Measurements from ENCODE around the gene BACE1-AS.
"Not testable (repeated sequence)": the region's sequence is repeated elsewhere in the genome, so short reads cannot be mapped to it uniquely, and the experiment has no call there.

Gene BACE1-AS

GRCh38 chr11:117272175-117272574, 19.0 kb upstream of the BACE1-AS start:
- H2BK12ac ChIP-seq (ENCODE audit: low read length); H2BK15ac ChIP-seq (ENCODE audit: low read length); H3K4me2 ChIP-seq (ENCODE audit: insufficient read depth, low read length, poor library complexity, severe bottlenecking); H2AFZ ChIP-seq (ENCODE audit: low read length); H3K4ac ChIP-seq (ENCODE audit: low read length); H2AK5ac ChIP-seq (ENCODE audit: low read depth, low read length); H3K14ac ChIP-seq (ENCODE audit: low read length); H3K23ac ChIP-seq (ENCODE audit: low read depth, low read length, poor library complexity); H3K9ac ChIP-seq (ENCODE audit: low read depth, low read length, poor library complexity); H2BK5ac ChIP-seq (ENCODE audit: low read length); H3K27me3 ChIP-seq (ENCODE audit: control insufficient read depth in 3 of 3, insufficient read depth in 3 of 3, low read depth in 1 of 3, low read length in 3 of 3); H3K27ac ChIP-seq (replicated peaks; ENCODE audit: low read length); H4K8ac ChIP-seq (ENCODE audit: low read depth, low read length); DNase-seq (ENCODE audit: low spot score); H3K9me3 ChIP-seq (replicated peaks in 1 of 2; ENCODE audit: control insufficient read depth in 2 of 2, insufficient read depth in 1 of 2, low read depth in 1 of 2, low read length in 2 of 2); H3K18ac ChIP-seq (ENCODE audit: low read length); H2BK120ac ChIP-seq (ENCODE audit: low read depth, low read length); H3K4me3 ChIP-seq (ENCODE audit: low read length in 2 of 2); H3K4me1 ChIP-seq (ENCODE audit: control insufficient read depth in 2 of 2, insufficient read depth in 1 of 2, low read depth in 1 of 2, low read length in 2 of 2); H4K91ac ChIP-seq (ENCODE audit: low read depth, low read length, poor library complexity); H3K79me1 ChIP-seq (ENCODE audit: low read depth, low read length): not testable (repeated sequence)
- peaks cover 2 to 61% of the 10 kb centered on the region in 2 donors for H3K36me3 ChIP-seq (replicated peaks in 1 of 2; ENCODE audit: control insufficient read depth in 2 of 2, insufficient read depth in 2 of 2, low read length in 2 of 2)
- WGBS, 2 donors (ENCODE audit: extremely low coverage in 2 of 2, insufficient read length in 2 of 2, insufficient replicate concordance in 1 of 2) = no CpG with 5 or more reads among the region's 5 CpGs

DNA sequence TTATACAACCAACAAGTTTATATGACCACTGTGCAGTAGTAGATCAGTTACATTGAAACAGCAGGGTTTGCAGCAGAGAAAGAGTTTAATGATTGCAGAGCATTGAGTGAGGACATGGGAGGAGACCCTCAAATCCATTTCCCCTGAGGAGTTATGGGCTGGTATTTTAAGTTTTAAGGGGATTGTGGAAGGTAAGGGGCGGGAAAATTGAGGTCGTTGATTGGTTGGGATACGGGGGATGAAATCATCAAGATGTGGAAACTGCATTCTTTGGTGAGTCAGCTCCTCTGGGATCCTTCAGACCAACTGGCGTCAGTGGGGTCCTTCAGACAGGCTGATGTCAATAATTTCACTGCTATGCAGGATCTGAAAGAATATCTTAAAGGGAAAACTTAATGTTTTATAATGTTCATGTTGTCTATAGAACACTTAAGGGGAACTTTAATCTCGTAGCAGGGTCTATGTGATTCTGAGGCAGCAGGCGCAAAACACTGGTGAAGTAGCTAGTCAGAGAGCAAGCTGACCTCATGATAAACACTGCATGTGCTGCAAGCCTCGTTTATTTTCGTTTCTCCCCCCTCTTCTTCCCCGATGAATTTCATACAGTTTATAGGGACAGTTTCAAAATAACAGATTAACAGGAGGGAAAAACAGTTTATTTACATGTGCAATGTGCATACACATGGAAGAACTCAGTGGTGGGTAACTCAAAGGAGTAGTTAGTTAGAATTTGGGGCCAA, 17.4 kb upstream of the BACE1-AS start:
- H3K4me1 ChIP-seq (ENCODE audit: control insufficient read depth in 2 of 2, insufficient read depth in 1 of 2, low read depth in 1 of 2, low read length in 2 of 2) = no peaks in the 10 kb centered on the region
- H3K4me3 ChIP-seq (ENCODE audit: low read length in 2 of 2) = no peak overlapping the region
- H3K27me3 ChIP-seq (ENCODE audit: control insufficient read depth in 3 of 3, insufficient read depth in 3 of 3, low read depth in 1 of 3, low read length in 3 of 3) = no peaks in the 10 kb centered on the region
- no peak overlapping the region for H3K14ac ChIP-seq (ENCODE audit: low read length)
- no peak overlapping the region for H2BK5ac ChIP-seq (ENCODE audit: low read length)
- H3K9me3 ChIP-seq (replicated peaks in 1 of 2; ENCODE audit: control insufficient read depth in 2 of 2, insufficient read depth in 1 of 2, low read depth in 1 of 2, low read length in 2 of 2) = peaks cover 0 to 6% of the 10 kb centered on the region in 2 donors
- H4K8ac ChIP-seq (ENCODE audit: low read depth, low read length) = no peak overlapping the region
- no peak overlapping the region for H4K91ac ChIP-seq (ENCODE audit: low read depth, low read length, poor library complexity)
- H2AFZ ChIP-seq (ENCODE audit: low read length) = no peak overlapping the region
- DNase-seq (ENCODE audit: low spot score) = no peak
- H3K4ac ChIP-seq (ENCODE audit: low read length) = no peak overlapping the region
- no peaks in the 10 kb centered on the region for H3K79me1 ChIP-seq (ENCODE audit: low read depth, low read length)
- no peak overlapping the region for H2BK12ac ChIP-seq (ENCODE audit: low read length)
- no peak overlapping the region for H2AK5ac ChIP-seq (ENCODE audit: low read depth, low read length)
- no peak overlapping the region for H3K18ac ChIP-seq (ENCODE audit: low read length)
- 100% methylated on average over 3 of the region's 9 CpGs; no CpG with 5 or more reads in 1 of the 2 donors for WGBS, 2 donors (ENCODE audit: extremely low coverage in 2 of 2, insufficient read length in 2 of 2, insufficient replicate concordance in 1 of 2)
- peaks cover 2 to 60% of the 10 kb centered on the region in 2 donors for H3K36me3 ChIP-seq (replicated peaks in 1 of 2; ENCODE audit: control insufficient read depth in 2 of 2, insufficient read depth in 2 of 2, low read length in 2 of 2)
- no peak overlapping the region for H3K23ac ChIP-seq (ENCODE audit: low read depth, low read length, poor library complexity)
- no peak overlapping the region for H2BK120ac ChIP-seq (ENCODE audit: low read depth, low read length)
- no peak overlapping the region for H3K4me2 ChIP-seq (ENCODE audit: insufficient read depth, low read length, poor library complexity, severe bottlenecking)
- H3K9ac ChIP-seq (ENCODE audit: low read depth, low read length, poor library complexity) = no peak overlapping the region
- no peak overlapping the region for H2BK15ac ChIP-seq (ENCODE audit: low read length)
- no peak overlapping the region for H3K27ac ChIP-seq (replicated peaks; ENCODE audit: low read length)

DNA sequence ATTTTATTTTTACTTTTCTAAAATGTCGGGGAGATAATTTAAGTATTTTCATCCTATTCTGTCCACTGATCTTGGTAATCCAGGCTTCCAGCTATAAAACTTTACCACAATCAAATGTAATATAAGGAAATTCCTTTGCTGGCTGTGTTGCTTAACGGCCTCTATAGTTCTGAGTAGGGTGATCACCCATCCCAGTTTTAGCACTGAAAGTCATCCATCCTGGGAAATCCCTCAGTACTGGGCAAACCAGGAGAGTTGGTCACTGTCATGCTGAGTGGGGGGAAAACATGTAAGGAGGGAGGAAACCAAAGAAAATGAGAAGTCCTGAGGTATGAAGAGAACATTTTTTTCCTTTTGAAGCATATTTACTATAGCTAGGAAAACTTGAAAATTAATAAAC, 12.8 kb upstream of the BACE1-AS start:
- Histone ChIP-seq H2BK5ac (ENCODE audit: low read length) (no peak overlapping the region), H2AFZ (ENCODE audit: low read length) (no peak overlapping the region), H3K14ac (ENCODE audit: low read length) (no peak overlapping the region), H3K36me3 (replicated peaks in 1 of 2; ENCODE audit: control insufficient read depth in 2 of 2, insufficient read depth in 2 of 2, low read length in 2 of 2) (peaks cover 15 to 72% of the 10 kb centered on the region in 2 donors), H2BK15ac (ENCODE audit: low read length) (no peak overlapping the region), H3K27ac (replicated peaks; ENCODE audit: low read length) (no peak overlapping the region), H3K4me1 (ENCODE audit: control insufficient read depth in 2 of 2, insufficient read depth in 1 of 2, low read depth in 1 of 2, low read length in 2 of 2) (no peaks in the 10 kb centered on the region), H3K4me3 (ENCODE audit: low read length in 2 of 2) (no peak overlapping the region), H2BK120ac (ENCODE audit: low read depth, low read length) (no peak overlapping the region), H2BK12ac (ENCODE audit: low read length) (no peak overlapping the region), H3K4me2 (ENCODE audit: insufficient read depth, low read length, poor library complexity, severe bottlenecking) (no peak overlapping the region), H3K79me1 (ENCODE audit: low read depth, low read length) (peaks cover 2% of the 10 kb centered on the region), H4K91ac (ENCODE audit: low read depth, low read length, poor library complexity) (no peak overlapping the region), H3K9me3 (replicated peaks in 1 of 2; ENCODE audit: control insufficient read depth in 2 of 2, insufficient read depth in 1 of 2, low read depth in 1 of 2, low read length in 2 of 2) (no peaks in the 10 kb centered on the region), H2AK5ac (ENCODE audit: low read depth, low read length) (no peak overlapping the region), H3K4ac (ENCODE audit: low read length) (no peak overlapping the region), H3K18ac (ENCODE audit: low read length) (no peak overlapping the region), H3K27me3 (ENCODE audit: control insufficient read depth in 3 of 3, insufficient read depth in 3 of 3, low read depth in 1 of 3, low read length in 3 of 3) (no peaks in the 10 kb centered on the region), H3K23ac (ENCODE audit: low read depth, low read length, poor library complexity) (no peak overlapping the region), H4K8ac (ENCODE audit: low read depth, low read length) (no peak overlapping the region), H3K9ac (ENCODE audit: low read depth, low read length, poor library complexity) (no peak overlapping the region)
- WGBS, 2 donors (ENCODE audit: extremely low coverage in 2 of 2, insufficient read length in 2 of 2, insufficient replicate concordance in 1 of 2) = no CpG with 5 or more reads among the region's 2 CpGs
- no peak for DNase-seq (ENCODE audit: low spot score)

DNA sequence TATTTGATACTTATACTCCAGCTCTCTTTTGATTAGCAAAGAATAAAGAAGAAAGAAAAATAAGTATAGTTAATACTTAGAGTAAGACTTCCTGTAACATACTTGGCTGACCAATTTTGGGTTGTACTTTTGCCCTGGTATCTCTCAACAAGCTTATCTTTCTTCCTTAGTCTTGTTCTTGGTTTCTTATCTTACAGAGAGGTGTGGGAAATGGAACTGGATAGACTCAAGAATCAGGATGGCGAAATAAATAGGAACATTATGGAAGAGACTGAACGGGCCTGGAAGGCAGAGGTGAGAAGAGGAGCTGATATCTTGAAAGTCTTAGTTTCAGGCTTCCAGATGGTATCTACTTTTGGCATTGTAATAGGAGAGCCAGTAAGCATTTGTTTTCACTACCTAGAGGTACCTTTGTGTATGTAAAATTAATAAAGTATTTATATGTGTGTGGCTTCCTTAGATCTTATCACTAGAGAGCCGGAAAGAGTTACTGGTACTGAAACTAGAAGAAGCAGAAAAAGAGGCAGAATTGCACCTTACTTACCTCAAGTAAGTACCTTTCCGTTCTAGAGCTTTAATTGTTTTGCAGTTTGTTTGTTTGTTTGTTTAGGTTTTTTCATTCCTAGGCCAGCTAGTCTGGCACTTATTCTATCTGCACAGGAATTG, 11.3 kb upstream of the BACE1-AS start:
- Histone ChIP-seq H3K4me3 (ENCODE audit: low read length in 2 of 2) (no peak overlapping the region), H3K18ac (ENCODE audit: low read length) (no peak overlapping the region), H4K91ac (ENCODE audit: low read depth, low read length, poor library complexity) (no peak overlapping the region), H3K4me1 (ENCODE audit: control insufficient read depth in 2 of 2, insufficient read depth in 1 of 2, low read depth in 1 of 2, low read length in 2 of 2) (no peaks in the 10 kb centered on the region), H3K79me1 (ENCODE audit: low read depth, low read length) (peaks cover 2% of the 10 kb centered on the region), H3K4ac (ENCODE audit: low read length) (no peak overlapping the region), H2BK15ac (ENCODE audit: low read length) (no peak overlapping the region), H3K27ac (replicated peaks; ENCODE audit: low read length) (no peak overlapping the region), H3K27me3 (ENCODE audit: control insufficient read depth in 3 of 3, insufficient read depth in 3 of 3, low read depth in 1 of 3, low read length in 3 of 3) (no peaks in the 10 kb centered on the region), H3K9ac (ENCODE audit: low read depth, low read length, poor library complexity) (no peak overlapping the region), H2BK120ac (ENCODE audit: low read depth, low read length) (no peak overlapping the region), H3K9me3 (replicated peaks in 1 of 2; ENCODE audit: control insufficient read depth in 2 of 2, insufficient read depth in 1 of 2, low read depth in 1 of 2, low read length in 2 of 2) (no peaks in the 10 kb centered on the region), H3K4me2 (ENCODE audit: insufficient read depth, low read length, poor library complexity, severe bottlenecking) (no peak overlapping the region), H4K8ac (ENCODE audit: low read depth, low read length) (no peak overlapping the region), H3K36me3 (replicated peaks in 1 of 2; ENCODE audit: control insufficient read depth in 2 of 2, insufficient read depth in 2 of 2, low read length in 2 of 2) (peaks cover 22 to 79% of the 10 kb centered on the region in 2 donors), H2AFZ (ENCODE audit: low read length) (no peak overlapping the region), H2BK5ac (ENCODE audit: low read length) (no peak overlapping the region), H3K23ac (ENCODE audit: low read depth, low read length, poor library complexity) (no peak overlapping the region), H2AK5ac (ENCODE audit: low read depth, low read length) (no peak overlapping the region), H2BK12ac (ENCODE audit: low read length) (no peak overlapping the region), H3K14ac (ENCODE audit: low read length) (no peak overlapping the region)
- WGBS, 2 donors (ENCODE audit: extremely low coverage in 2 of 2, insufficient read length in 2 of 2, insufficient replicate concordance in 1 of 2) = no CpG with 5 or more reads among the region's 4 CpGs
- no peak for DNase-seq (ENCODE audit: low spot score)

Measured in neuronal stem cell (in vitro differentiated cells).